Thyroid gland (tissue), 4 donors: ENCODE results near the gene PTPRE.

Experiments used
- POLR2A ChIP-seq, 2 donors: fragments of 450-650 bp; IDR thresholded peaks; one replicate each; pipeline ENCODE4 v1.6.1; 2017; ENCODE audit warnings: antibody characterized with exemption in 2 of 2, mild to moderate bottlenecking in 2 of 2, moderate library complexity in 1 of 2
- TF ChIP-seq, protein P1 (sequence below), 6 experiments: fragments of 200-600 bp in 3 of 6; fragments of 450-650 bp in 3 of 6; sonication (generic) in 3 of 6; IDR thresholded peaks; one replicate each; pipeline ENCODE4 v1.5.1; 2016 to 2019; ENCODE audit warnings: antibody characterized with exemption in 6 of 6, mild to moderate bottlenecking in 2 of 6, inconsistent platforms in 1 of 6, moderate library complexity in 1 of 6

DNA sequence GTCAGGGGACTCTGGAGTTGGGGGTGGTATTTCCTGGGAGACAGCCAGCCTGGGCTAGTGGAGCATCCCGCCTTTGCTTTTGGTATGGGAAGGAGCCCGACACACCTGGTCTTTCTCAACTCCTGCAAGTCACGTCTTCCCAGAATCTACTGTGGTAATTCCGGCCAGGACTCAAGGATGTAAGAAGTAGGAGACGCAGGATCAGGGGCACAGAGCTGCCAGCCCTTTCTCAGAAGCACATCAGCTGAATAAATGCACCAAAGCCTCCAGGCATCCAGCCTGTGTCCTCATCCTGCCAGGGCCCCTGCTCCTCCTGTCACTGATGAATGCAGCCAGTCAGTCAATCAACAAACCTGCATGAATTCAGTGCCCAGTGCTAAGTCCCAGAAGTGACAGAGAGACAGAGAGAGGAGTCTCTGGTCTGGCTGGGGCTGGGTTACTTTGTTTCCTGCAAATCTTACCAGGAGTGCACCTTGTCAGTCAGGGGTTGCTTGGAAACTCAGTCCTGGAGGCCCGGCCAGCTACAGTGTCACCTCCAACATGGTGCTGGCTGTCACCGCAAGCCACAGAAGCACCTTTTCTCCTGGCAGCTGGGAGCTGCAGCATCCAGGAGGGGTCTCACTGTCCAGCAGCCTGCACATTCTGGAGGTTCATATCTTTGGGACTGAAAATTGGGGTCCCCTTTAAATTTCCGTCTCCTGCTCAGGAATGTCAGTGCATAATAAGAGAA, 101.8 kb downstream of the PTPRE start:
- TF ChIP-seq, protein P1, sequence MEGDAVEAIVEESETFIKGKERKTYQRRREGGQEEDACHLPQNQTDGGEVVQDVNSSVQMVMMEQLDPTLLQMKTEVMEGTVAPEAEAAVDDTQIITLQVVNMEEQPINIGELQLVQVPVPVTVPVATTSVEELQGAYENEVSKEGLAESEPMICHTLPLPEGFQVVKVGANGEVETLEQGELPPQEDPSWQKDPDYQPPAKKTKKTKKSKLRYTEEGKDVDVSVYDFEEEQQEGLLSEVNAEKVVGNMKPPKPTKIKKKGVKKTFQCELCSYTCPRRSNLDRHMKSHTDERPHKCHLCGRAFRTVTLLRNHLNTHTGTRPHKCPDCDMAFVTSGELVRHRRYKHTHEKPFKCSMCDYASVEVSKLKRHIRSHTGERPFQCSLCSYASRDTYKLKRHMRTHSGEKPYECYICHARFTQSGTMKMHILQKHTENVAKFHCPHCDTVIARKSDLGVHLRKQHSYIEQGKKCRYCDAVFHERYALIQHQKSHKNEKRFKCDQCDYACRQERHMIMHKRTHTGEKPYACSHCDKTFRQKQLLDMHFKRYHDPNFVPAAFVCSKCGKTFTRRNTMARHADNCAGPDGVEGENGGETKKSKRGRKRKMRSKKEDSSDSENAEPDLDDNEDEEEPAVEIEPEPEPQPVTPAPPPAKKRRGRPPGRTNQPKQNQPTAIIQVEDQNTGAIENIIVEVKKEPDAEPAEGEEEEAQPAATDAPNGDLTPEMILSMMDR (IDR thresholded peaks at IDR 0.05), result no peak
- no peak for TF ChIP-seq POLR2A (IDR thresholded peaks at IDR 0.05)
